GM23338 (cell line): ENCODE results near the gene CRACR2A. TPM values are rescaled to one million over a fixed set of nuclear protein-coding genes. Genes with fewer than 3 reads are reported as not detected.

Experiments
- ATAC-seq: fragments of 200-7000 bp; cut with Tn5 transposase; 3 replicates; pipeline ENCODE4 v1.9.1; 2020
- DNase-seq: peaks from one replicate; pipeline ENCODE4 v3.0.0-alpha.2; 2015; ENCODE audit warnings: low spot score
- H2AFZ ChIP-seq: fragments of 200-600 bp; sonication (generic); 2 replicates; pipeline ENCODE4 v1.8.0; 2016; ENCODE audit warnings: antibody characterized with exemption, mild to moderate bottlenecking, moderate library complexity
- H3F3A ChIP-seq: fragments of 200-600 bp; sonication (generic); replicated peaks from 2 replicates; pipeline ENCODE4 v1.8.0; 2017; ENCODE audit warnings: antibody characterized with exemption, mixed run types, low read depth
- H3K27ac ChIP-seq: fragments of 200-600 bp; sonication (generic); 2 replicates; pipeline ENCODE4 v1.6.1; 2016; ENCODE audit warnings: low read depth
- H3K27me3 ChIP-seq: fragments of 200-600 bp; sonication (generic); 2 replicates; pipeline ENCODE4 v1.8.0; 2016; ENCODE audit warnings: mild to moderate bottlenecking, mixed run types, moderate library complexity; ENCODE audit not compliant: insufficient read depth
- H3K36me3 ChIP-seq: fragments of 200-600 bp; sonication (generic); 2 replicates; pipeline ENCODE4 v1.8.0; 2016; ENCODE audit warnings: mild to moderate bottlenecking; ENCODE audit not compliant: insufficient read depth
- H3K4me1 ChIP-seq: fragments of 200-600 bp; sonication (generic); 2 replicates; pipeline ENCODE4 v1.8.0; 2016; ENCODE audit warnings: mild to moderate bottlenecking, moderate library complexity; ENCODE audit not compliant: insufficient read depth
- H3K4me2 ChIP-seq: fragments of 200-600 bp; sonication (generic); 2 replicates; pipeline ENCODE4 v1.7.1; 2017; ENCODE audit warnings: mixed run types
- H3K4me3 ChIP-seq: fragments of 200-600 bp; sonication (generic); 2 replicates; pipeline ENCODE4 v1.6.1; 2016; ENCODE audit warnings: mixed run types
- H3K79me2 ChIP-seq: fragments of 200-600 bp; sonication (generic); replicated peaks from 2 replicates; pipeline ENCODE4 v1.8.0; 2017; ENCODE audit warnings: mild to moderate bottlenecking; ENCODE audit not compliant: insufficient read depth
- H3K9me2 ChIP-seq: fragments of 200-600 bp; sonication (generic); 2 replicates; pipeline ENCODE4 v1.8.0; 2017; ENCODE audit not compliant: insufficient read depth
- H4K20me1 ChIP-seq: fragments of 200-600 bp; sonication (generic); replicated peaks from 2 replicates; pipeline ENCODE4 v1.8.0; 2017; ENCODE audit warnings: mild to moderate bottlenecking; ENCODE audit not compliant: insufficient read depth
- H3K27ac Mint-ChIP-seq: 2 replicates; pipeline ENCODE4 v1.8.0; 2020; ENCODE audit warnings: inconsistent platforms, mild to moderate bottlenecking, moderate library complexity, mixed read lengths
- H3K27me3 Mint-ChIP-seq: 3 replicates; pipeline ENCODE4 v1.8.0; 2022; ENCODE audit warnings: low read depth, mild to moderate bottlenecking, moderate library complexity, mixed read lengths, inconsistent platforms; ENCODE audit not compliant: insufficient read depth, poor library complexity
- H3K36me3 Mint-ChIP-seq: 3 replicates; pipeline ENCODE4 v1.8.0; 2021; ENCODE audit warnings: low read depth, mild to moderate bottlenecking, inconsistent platforms, moderate library complexity, mixed read lengths
- H3K4me1 Mint-ChIP-seq: 3 replicates; pipeline ENCODE4 v1.8.0; 2020; ENCODE audit warnings: mild to moderate bottlenecking, inconsistent platforms, mixed read lengths
- H3K4me3 Mint-ChIP-seq: 3 replicates; pipeline ENCODE4 v1.8.0; 2021; ENCODE audit warnings: moderate library complexity, mild to moderate bottlenecking, inconsistent platforms, mixed read lengths
- H3K9me3 Mint-ChIP-seq: 3 replicates; pipeline ENCODE4 v1.8.0; 2020; ENCODE audit warnings: moderate library complexity, mild to moderate bottlenecking, inconsistent platforms, mixed read lengths
- CREB1 ChIP-seq: fragments of 250-450 bp; sonication (Bioruptor Pico); IDR thresholded peaks from 2 replicates; pipeline ENCODE4 v1.5.0; 2020; ENCODE audit warnings: low read depth, mild to moderate bottlenecking, moderate library complexity
- EZH2 ChIP-seq: fragments of 200-600 bp; sonication (generic); IDR thresholded peaks from one replicate; pipeline ENCODE4 v1.8.0; 2017; ENCODE audit warnings: antibody characterized with exemption, mild to moderate bottlenecking, low read depth; ENCODE audit not compliant: unreplicated experiment
- EZH2phosphoT487 ChIP-seq: fragments of 200-600 bp; sonication (generic); IDR thresholded peaks from one replicate; pipeline ENCODE4 v1.8.1; 2018; ENCODE audit warnings: antibody characterized with exemption; ENCODE audit not compliant: unreplicated experiment
- JUNB ChIP-seq: IDR thresholded peaks from one replicate; pipeline ENCODE4 v1.6.1; 2016; ENCODE audit warnings: antibody characterized with exemption; ENCODE audit not compliant: unreplicated experiment
- NANOG ChIP-seq: IDR thresholded peaks from 2 replicates; pipeline ENCODE4 v1.6.1; 2016; ENCODE audit warnings: antibody characterized with exemption, borderline replicate concordance
- POLR2AphosphoS5 ChIP-seq: IDR thresholded peaks from 2 replicates; pipeline ENCODE4 v1.6.1; 2016; ENCODE audit warnings: antibody characterized with exemption, low read depth
- STAT1 ChIP-seq: IDR thresholded peaks from one replicate; pipeline ENCODE4 v1.6.1; 2016; ENCODE audit warnings: antibody characterized with exemption; ENCODE audit not compliant: unreplicated experiment
- ZNF114 ChIP-seq: fragments of 250-450 bp; sonication (Bioruptor Pico); IDR thresholded peaks from 2 replicates; pipeline ENCODE4 v1.5.0; 2020; ENCODE audit warnings: mild to moderate bottlenecking, moderate library complexity
- ZNF331 ChIP-seq: fragments of 250-450 bp; sonication (Bioruptor Pico); IDR thresholded peaks from 2 replicates; pipeline ENCODE4 v1.5.0; 2020; ENCODE audit warnings: low read depth, mild to moderate bottlenecking, moderate library complexity
- polyA plus RNA-seq: library from polyadenylated mRNA; unstranded; fragments of >200 nt; fragmentation: Nextera tagmentation; extraction: Ambion mirVana; gene quantifications from 2 replicates; pipeline ENCODE4 v1.2.1, GENCODE V29; 2016
- total RNA-seq: library from RNA; depleted of rRNA; stranded (reverse); fragments of >200 nt; shearing (Covaris generic); gene quantifications from 2 replicates; pipeline ENCODE4 v1.2.3, GENCODE V29; 2014
- TF ChIP-seq, protein P1 (sequence below), 2 experiments: fragments of 200-600 bp in 1 of 2; sonication (generic) in 1 of 2; conservative IDR thresholded peaks; 2 replicates each; pipeline versions ENCODE4 v1.5.1 to v1.6.1; 2016 to 2017; ENCODE audit warnings: antibody characterized with exemption in 2 of 2, low read depth in 2 of 2, mild to moderate bottlenecking in 2 of 2, moderate library complexity in 1 of 2
- TF ChIP-seq, protein P2 (sequence below): fragments of 250-450 bp; sonication (Bioruptor Pico); IDR thresholded peaks from 2 replicates; pipeline ENCODE4 v1.5.0; 2020; ENCODE audit warnings: mild to moderate bottlenecking, moderate library complexity
- TF ChIP-seq, protein P3 (sequence below): IDR thresholded peaks from 2 replicates; pipeline ENCODE4 v1.6.1; 2016; ENCODE audit warnings: antibody characterized with exemption
- TF ChIP-seq, protein P4 (sequence below): IDR thresholded peaks from one replicate; pipeline ENCODE4 v1.6.1; 2018; ENCODE audit warnings: antibody characterized with exemption; ENCODE audit not compliant: unreplicated experiment

CRACR2A gene
- total and polyA plus RNA-seq, 2 experiments from 2014 or later, result 1.5 to 3.0 TPM

DNA sequence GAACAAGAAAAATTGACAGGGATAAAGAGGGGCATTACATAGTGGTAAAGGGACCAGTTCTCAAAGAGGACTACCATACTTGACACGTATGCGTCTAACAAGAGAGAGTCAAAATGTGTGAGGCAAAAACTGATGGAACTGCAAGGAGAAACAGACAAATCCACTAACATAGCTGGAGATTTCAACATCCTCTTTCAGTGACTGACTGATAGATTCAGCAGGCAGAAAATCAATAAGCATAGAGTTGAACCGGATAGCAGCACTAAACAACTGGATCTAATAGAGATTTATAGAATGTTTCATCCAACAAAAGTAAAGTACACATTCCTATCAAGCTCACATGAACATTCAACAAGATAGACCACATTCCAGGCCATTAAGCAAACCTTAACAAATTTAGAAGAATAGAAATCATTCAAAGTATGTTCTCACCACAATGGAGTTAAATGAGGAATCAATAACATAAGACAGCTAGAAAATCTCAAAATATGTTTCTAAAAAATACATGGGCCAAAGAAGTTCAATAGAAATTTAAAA, 16.1 kb upstream of the CRACR2A start:
- no peaks in the 10 kb centered on the region for H3K79me2 ChIP-seq
- no peaks in the 10 kb centered on the region for H3K9me2 ChIP-seq
- H3K36me3 ChIP-seq, result no peaks in the 10 kb centered on the region
- Mint-ChIP-seq H3K4me1 (peaks cover 8% of the 10 kb centered on the region), H3K27ac (no peak overlapping the region), H3K9me3 (no peaks in the 10 kb centered on the region; the same call in 2 of the 3 replicates), H3K27me3 (peaks cover 2% of the 10 kb centered on the region), H3K36me3 (no peaks in the 10 kb centered on the region), H3K4me3 (no peak overlapping the region)
- no peaks in the 10 kb centered on the region for H3K4me1 ChIP-seq
- no peaks in the 10 kb centered on the region for H3F3A ChIP-seq
- no peak overlapping the region for H3K4me2 ChIP-seq
- no peak overlapping the region for H2AFZ ChIP-seq
- H3K4me3 ChIP-seq, result no peak overlapping the region
- no peaks in the 10 kb centered on the region for H3K27me3 ChIP-seq
- H4K20me1 ChIP-seq, result no peaks in the 10 kb centered on the region
- DNase-seq, result no peak
- TF ChIP-seq POLR2AphosphoS5 (no peak), STAT1 (no peak), EZH2 (no peak), NANOG (no peak), EZH2phosphoT487 (no peak), CREB1 (CRISPR knock-in tag) (no peak), ZNF114 (CRISPR knock-in tag) (no peak), JUNB (no peak), ZNF331 (CRISPR knock-in tag) (no peak)
- TF ChIP-seq, protein P1, sequence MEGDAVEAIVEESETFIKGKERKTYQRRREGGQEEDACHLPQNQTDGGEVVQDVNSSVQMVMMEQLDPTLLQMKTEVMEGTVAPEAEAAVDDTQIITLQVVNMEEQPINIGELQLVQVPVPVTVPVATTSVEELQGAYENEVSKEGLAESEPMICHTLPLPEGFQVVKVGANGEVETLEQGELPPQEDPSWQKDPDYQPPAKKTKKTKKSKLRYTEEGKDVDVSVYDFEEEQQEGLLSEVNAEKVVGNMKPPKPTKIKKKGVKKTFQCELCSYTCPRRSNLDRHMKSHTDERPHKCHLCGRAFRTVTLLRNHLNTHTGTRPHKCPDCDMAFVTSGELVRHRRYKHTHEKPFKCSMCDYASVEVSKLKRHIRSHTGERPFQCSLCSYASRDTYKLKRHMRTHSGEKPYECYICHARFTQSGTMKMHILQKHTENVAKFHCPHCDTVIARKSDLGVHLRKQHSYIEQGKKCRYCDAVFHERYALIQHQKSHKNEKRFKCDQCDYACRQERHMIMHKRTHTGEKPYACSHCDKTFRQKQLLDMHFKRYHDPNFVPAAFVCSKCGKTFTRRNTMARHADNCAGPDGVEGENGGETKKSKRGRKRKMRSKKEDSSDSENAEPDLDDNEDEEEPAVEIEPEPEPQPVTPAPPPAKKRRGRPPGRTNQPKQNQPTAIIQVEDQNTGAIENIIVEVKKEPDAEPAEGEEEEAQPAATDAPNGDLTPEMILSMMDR (conservative IDR thresholded peaks at IDR 0.05; ENCODE audit: low read depth in 2 of 2), result no peak
- TF ChIP-seq, protein P2, sequence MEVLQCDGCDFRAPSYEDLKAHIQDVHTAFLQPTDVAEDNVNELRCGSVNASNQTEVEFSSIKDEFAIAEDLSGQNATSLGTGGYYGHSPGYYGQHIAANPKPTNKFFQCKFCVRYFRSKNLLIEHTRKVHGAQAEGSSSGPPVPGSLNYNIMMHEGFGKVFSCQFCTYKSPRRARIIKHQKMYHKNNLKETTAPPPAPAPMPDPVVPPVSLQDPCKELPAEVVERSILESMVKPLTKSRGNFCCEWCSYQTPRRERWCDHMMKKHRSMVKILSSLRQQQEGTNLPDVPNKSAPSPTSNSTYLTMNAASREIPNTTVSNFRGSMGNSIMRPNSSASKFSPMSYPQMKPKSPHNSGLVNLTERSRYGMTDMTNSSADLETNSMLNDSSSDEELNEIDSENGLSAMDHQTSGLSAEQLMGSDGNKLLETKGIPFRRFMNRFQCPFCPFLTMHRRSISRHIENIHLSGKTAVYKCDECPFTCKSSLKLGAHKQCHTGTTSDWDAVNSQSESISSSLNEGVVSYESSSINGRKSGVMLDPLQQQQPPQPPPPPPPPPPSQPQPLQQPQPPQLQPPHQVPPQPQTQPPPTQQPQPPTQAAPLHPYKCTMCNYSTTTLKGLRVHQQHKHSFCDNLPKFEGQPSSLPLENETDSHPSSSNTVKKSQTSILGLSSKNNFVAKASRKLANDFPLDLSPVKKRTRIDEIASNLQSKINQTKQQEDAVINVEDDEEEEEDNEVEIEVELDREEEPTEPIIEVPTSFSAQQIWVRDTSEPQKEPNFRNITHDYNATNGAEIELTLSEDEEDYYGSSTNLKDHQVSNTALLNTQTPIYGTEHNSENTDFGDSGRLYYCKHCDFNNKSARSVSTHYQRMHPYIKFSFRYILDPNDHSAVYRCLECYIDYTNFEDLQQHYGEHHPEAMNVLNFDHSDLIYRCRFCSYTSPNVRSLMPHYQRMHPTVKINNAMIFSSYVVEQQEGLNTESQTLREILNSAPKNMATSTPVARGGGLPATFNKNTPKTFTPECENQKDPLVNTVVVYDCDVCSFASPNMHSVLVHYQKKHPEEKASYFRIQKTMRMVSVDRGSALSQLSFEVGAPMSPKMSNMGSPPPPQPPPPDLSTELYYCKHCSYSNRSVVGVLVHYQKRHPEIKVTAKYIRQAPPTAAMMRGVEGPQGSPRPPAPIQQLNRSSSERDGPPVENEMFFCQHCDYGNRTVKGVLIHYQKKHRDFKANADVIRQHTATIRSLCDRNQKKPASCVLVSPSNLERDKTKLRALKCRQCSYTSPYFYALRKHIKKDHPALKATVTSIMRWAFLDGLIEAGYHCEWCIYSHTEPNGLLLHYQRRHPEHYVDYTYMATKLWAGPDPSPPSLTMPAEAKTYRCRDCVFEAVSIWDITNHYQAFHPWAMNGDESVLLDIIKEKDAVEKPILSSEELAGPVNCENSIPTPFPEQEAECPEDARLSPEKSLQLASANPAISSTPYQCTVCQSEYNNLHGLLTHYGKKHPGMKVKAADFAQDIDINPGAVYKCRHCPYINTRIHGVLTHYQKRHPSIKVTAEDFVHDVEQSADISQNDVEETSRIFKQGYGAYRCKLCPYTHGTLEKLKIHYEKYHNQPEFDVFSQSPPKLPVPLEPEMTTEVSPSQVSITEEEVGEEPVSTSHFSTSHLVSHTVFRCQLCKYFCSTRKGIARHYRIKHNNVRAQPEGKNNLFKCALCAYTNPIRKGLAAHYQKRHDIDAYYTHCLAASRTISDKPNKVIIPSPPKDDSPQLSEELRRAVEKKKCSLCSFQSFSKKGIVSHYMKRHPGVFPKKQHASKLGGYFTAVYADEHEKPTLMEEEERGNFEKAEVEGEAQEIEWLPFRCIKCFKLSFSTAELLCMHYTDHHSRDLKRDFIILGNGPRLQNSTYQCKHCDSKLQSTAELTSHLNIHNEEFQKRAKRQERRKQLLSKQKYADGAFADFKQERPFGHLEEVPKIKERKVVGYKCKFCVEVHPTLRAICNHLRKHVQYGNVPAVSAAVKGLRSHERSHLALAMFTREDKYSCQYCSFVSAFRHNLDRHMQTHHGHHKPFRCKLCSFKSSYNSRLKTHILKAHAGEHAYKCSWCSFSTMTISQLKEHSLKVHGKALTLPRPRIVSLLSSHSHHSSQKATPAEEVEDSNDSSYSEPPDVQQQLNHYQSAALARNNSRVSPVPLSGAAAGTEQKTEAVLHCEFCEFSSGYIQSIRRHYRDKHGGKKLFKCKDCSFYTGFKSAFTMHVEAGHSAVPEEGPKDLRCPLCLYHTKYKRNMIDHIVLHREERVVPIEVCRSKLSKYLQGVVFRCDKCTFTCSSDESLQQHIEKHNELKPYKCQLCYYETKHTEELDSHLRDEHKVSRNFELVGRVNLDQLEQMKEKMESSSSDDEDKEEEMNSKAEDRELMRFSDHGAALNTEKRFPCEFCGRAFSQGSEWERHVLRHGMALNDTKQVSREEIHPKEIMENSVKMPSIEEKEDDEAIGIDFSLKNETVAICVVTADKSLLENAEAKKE (CRISPR knock-in tag), result no peak
- TF ChIP-seq, protein P3, sequence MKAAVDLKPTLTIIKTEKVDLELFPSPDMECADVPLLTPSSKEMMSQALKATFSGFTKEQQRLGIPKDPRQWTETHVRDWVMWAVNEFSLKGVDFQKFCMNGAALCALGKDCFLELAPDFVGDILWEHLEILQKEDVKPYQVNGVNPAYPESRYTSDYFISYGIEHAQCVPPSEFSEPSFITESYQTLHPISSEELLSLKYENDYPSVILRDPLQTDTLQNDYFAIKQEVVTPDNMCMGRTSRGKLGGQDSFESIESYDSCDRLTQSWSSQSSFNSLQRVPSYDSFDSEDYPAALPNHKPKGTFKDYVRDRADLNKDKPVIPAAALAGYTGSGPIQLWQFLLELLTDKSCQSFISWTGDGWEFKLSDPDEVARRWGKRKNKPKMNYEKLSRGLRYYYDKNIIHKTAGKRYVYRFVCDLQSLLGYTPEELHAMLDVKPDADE, result no peak
- TF ChIP-seq, protein P4, sequence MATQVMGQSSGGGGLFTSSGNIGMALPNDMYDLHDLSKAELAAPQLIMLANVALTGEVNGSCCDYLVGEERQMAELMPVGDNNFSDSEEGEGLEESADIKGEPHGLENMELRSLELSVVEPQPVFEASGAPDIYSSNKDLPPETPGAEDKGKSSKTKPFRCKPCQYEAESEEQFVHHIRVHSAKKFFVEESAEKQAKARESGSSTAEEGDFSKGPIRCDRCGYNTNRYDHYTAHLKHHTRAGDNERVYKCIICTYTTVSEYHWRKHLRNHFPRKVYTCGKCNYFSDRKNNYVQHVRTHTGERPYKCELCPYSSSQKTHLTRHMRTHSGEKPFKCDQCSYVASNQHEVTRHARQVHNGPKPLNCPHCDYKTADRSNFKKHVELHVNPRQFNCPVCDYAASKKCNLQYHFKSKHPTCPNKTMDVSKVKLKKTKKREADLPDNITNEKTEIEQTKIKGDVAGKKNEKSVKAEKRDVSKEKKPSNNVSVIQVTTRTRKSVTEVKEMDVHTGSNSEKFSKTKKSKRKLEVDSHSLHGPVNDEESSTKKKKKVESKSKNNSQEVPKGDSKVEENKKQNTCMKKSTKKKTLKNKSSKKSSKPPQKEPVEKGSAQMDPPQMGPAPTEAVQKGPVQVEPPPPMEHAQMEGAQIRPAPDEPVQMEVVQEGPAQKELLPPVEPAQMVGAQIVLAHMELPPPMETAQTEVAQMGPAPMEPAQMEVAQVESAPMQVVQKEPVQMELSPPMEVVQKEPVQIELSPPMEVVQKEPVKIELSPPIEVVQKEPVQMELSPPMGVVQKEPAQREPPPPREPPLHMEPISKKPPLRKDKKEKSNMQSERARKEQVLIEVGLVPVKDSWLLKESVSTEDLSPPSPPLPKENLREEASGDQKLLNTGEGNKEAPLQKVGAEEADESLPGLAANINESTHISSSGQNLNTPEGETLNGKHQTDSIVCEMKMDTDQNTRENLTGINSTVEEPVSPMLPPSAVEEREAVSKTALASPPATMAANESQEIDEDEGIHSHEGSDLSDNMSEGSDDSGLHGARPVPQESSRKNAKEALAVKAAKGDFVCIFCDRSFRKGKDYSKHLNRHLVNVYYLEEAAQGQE, result no peak
- ATAC-seq, result no peak
- H3K27ac ChIP-seq, result no peak overlapping the region
